GM12875 (cell line): ENCODE results near the gene SYT13.

Source experiments
- H3K4me3 ChIP-seq: one replicate; pipeline ENCODE4 v1.5.1; 2011; ENCODE audit warnings: low read depth, low read length, control low read depth
- CTCF ChIP-seq: IDR thresholded peaks from 2 replicates; pipeline ENCODE4 v1.5.1; 2011; ENCODE audit warnings: low read depth, mild to moderate bottlenecking, control low read depth, inconsistent platforms, low read length, moderate library complexity, borderline replicate concordance; ENCODE audit not compliant: insufficient read depth

The SYT13 gene

GRCh38 chr11:45205978-45206377 is 80.2 kb downstream of the SYT13 start:
- no peak for TF ChIP-seq CTCF
- H3K4me3 ChIP-seq: no peak overlapping the region

GRCh38 chr11:45204761-45205160 is 81.4 kb downstream of the SYT13 start:
- no peak overlapping the region for H3K4me3 ChIP-seq
- TF ChIP-seq CTCF: no peak

GRCh38 chr11:45193695-45194094 is 92.4 kb downstream of the SYT13 start:
- TF ChIP-seq CTCF: no peak
- H3K4me3 ChIP-seq: no peak overlapping the region
